Ishikawa (cell line): ENCODE data around the gene DNAAF2.

ENCODE experiments used
- CEBPB ChIP-seq: IDR thresholded peaks from 2 replicates; pipeline ENCODE4 v1.6.1; 2012
- CREB1 ChIP-seq: IDR thresholded peaks from 2 replicates; pipeline ENCODE4 v1.6.1; 2012; ENCODE audit warnings: low read depth
- EGR1 ChIP-seq: IDR thresholded peaks from 2 replicates; pipeline ENCODE4 v1.6.1; 2012
- EP300 ChIP-seq: IDR thresholded peaks from 2 replicates; pipeline ENCODE4 v1.6.1; 2012; ENCODE audit warnings: borderline replicate concordance
- FOXM1 ChIP-seq: IDR thresholded peaks from 2 replicates; pipeline ENCODE4 v1.6.1; 2012; ENCODE audit warnings: low read depth, borderline replicate concordance
- NFIC ChIP-seq: IDR thresholded peaks from 2 replicates; pipeline ENCODE4 v1.6.1; 2012
- RAD21 ChIP-seq: IDR thresholded peaks from 2 replicates; pipeline ENCODE4 v1.6.1; 2012; ENCODE audit warnings: low read depth
- TAF1 ChIP-seq: IDR thresholded peaks from 2 replicates; pipeline ENCODE4 v1.6.1; 2012; ENCODE audit warnings: low read depth, mild to moderate bottlenecking
- TCF12 ChIP-seq: IDR thresholded peaks from 2 replicates; pipeline ENCODE4 v1.6.1; 2012; ENCODE audit warnings: low read depth
- TEAD4 ChIP-seq: IDR thresholded peaks from 2 replicates; pipeline ENCODE4 v1.6.1; 2012
- USF1 ChIP-seq: IDR thresholded peaks from 2 replicates; pipeline ENCODE4 v1.6.1; 2012
- YY1 ChIP-seq: IDR thresholded peaks from 2 replicates; pipeline ENCODE4 v1.6.1; 2012; ENCODE audit warnings: low read depth
- ZBTB7A ChIP-seq: IDR thresholded peaks from 2 replicates; pipeline ENCODE4 v1.6.1; 2012; ENCODE audit warnings: low read depth
- TF ChIP-seq, protein P1 (sequence below): IDR thresholded peaks from 2 replicates; pipeline ENCODE4 v1.6.1; 2012; ENCODE audit warnings: low read depth, mild to moderate bottlenecking
- TF ChIP-seq, protein P2 (sequence below): IDR thresholded peaks from 2 replicates; pipeline ENCODE4 v1.6.1; 2012

Gene DNAAF2

GRCh38 chr14:49598189-49598484 lies 36.9 kb downstream of the DNAAF2 start:
- TF ChIP-seq CREB1 (no peak), RAD21 (no peak), USF1 (no peak), TAF1 (no peak), CEBPB (no peak), NFIC (no peak), TEAD4 (no peak), TCF12 (no peak)
- TF ChIP-seq, protein P1, sequence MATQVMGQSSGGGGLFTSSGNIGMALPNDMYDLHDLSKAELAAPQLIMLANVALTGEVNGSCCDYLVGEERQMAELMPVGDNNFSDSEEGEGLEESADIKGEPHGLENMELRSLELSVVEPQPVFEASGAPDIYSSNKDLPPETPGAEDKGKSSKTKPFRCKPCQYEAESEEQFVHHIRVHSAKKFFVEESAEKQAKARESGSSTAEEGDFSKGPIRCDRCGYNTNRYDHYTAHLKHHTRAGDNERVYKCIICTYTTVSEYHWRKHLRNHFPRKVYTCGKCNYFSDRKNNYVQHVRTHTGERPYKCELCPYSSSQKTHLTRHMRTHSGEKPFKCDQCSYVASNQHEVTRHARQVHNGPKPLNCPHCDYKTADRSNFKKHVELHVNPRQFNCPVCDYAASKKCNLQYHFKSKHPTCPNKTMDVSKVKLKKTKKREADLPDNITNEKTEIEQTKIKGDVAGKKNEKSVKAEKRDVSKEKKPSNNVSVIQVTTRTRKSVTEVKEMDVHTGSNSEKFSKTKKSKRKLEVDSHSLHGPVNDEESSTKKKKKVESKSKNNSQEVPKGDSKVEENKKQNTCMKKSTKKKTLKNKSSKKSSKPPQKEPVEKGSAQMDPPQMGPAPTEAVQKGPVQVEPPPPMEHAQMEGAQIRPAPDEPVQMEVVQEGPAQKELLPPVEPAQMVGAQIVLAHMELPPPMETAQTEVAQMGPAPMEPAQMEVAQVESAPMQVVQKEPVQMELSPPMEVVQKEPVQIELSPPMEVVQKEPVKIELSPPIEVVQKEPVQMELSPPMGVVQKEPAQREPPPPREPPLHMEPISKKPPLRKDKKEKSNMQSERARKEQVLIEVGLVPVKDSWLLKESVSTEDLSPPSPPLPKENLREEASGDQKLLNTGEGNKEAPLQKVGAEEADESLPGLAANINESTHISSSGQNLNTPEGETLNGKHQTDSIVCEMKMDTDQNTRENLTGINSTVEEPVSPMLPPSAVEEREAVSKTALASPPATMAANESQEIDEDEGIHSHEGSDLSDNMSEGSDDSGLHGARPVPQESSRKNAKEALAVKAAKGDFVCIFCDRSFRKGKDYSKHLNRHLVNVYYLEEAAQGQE, result no peak

DNA sequence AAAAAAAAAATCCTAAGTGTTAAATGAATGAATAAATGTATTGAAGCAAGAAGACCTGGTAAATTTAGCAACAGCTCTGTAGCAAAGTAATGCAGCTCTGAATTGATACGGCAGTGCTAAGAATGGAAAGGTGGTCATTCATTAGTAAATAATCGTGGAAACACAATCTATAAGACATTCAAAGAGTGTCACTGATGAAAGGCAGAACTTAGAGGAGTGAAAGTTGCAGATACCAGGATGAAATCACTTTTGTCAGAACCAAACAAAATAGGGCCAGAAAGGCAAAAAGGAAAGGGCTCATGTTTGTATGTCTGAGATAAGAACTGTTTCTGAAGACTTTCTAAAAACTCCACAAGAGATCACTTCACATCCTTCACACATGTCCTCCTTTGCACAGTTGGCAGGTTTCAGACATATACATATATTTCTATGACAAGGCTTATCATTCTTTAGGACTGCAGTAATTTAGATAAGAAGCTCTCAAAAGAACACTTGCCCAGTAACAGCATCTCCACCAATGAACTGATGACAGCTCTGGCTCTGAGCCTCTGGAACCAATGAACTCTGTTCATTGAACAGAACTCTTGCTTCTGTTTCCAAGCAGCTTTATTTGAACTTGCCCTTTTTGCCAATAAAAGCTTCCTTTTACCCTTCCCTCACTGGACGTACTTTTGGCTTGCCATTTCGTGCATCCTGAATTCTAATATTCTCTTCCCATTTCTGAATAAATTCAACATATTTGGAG lies 40.5 kb downstream of the DNAAF2 start:
- TF ChIP-seq YY1, result no peak
- no peak for TF ChIP-seq CEBPB
- no peak for TF ChIP-seq TCF12
- TF ChIP-seq TEAD4, result no peak
- TF ChIP-seq NFIC, result no peak

GRCh38 chr14:49593016-49593415 lies 42.0 kb downstream of the DNAAF2 start:
- no peak for TF ChIP-seq RAD21
- no peak for TF ChIP-seq TCF12
- no peak for TF ChIP-seq TEAD4
- TF ChIP-seq, protein P1, result no peak
- TF ChIP-seq EGR1, result no peak
- no peak for TF ChIP-seq CEBPB
- no peak for TF ChIP-seq EP300
- TF ChIP-seq, protein P2, sequence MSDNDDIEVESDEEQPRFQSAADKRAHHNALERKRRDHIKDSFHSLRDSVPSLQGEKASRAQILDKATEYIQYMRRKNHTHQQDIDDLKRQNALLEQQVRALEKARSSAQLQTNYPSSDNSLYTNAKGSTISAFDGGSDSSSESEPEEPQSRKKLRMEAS, result no peak
- no peak for TF ChIP-seq YY1
- TF ChIP-seq FOXM1, result no peak
- TF ChIP-seq CREB1, result no peak
- TF ChIP-seq NFIC, result no peak
- no peak for TF ChIP-seq TAF1
- no peak for TF ChIP-seq USF1
- TF ChIP-seq ZBTB7A, result no peak

DNA sequence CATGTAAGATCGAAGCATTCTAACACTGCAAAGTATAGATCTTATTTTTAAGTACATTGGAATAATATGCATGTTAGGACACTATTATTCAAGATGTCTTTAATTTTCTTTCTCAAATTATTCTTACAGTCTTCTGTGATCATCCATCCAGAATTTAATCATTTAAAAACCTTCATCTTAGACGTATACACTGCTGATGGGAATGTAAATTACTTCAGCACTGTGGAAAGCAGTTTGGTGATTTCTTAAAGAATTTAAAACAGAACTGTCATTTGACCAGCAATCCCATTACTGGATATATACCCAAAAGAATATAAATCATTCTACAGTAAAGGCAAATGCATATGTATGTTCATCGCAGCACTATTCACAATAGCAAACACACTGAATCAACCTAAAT lies 45.7 kb downstream of the DNAAF2 start:
- TF ChIP-seq EGR1, result no peak
- TF ChIP-seq, protein P1, result peak; percentile 47; the same call in 1 of the 2 replicates

DNA sequence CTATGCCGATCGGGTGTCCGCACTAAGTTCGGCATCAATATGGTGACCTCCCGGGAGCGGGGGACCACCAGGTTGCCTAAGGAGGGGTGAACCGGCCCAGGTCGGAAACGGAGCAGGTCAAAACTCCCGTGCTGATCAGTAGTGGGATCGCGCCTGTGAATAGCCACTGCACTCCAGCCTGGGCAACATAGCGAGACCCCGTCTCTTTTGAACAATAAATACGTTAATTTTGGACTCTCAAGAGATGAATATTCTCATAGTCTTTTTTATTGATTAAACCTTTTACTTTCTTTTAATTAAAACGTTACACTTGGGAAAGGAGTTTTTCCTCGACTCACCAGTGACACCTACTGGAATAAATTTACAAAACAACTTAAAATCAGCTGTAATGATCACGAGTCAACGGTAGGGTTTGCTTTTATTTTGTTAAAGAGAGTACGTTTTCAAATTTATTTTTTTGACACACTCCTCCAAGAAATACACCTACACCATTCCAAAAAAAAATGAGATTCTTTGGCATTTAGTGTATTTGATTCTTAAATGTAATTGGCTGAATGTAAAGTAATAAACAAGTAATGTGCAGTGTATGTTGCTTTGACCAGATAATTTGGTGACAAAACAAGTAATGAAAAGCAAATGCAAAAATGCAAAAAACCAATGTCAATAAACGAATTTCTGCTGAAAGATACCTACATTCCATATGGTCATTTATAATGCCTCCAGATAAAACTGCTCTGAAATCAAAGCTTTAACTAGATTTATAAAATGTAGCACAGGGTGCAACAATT lies 48.2 kb downstream of the DNAAF2 start:
- TF ChIP-seq YY1 (0 out of 2 replicates have a peak, but pooled peaks have one; percentile 21), RAD21 (peak; percentile 36), TEAD4 (peak; percentile 49; the same call in 1 of the 2 replicates), EP300 (no peak)
